ENCODE data around the gene LMAN2.

LMAN2 gene

GRCh38 chr5:177327539-177328522, 23.6 kb downstream of the LMAN2 start:
- Histone ChIP-seq H3K36me3 (ENCODE audit: control insufficient read depth in 2 of 2, insufficient read depth in 2 of 2, low read length in 2 of 2) (peaks cover 23 to 36% of the 10 kb centered on the region in 2 donors), H3K9ac (ENCODE audit: low read depth in 1 of 2, low read length in 2 of 2) (no peak overlapping the region), H3K27ac (ENCODE audit: low read depth in 2 of 2, low read length in 2 of 2) (no peak overlapping the region), H3K4me1 (ENCODE audit: control insufficient read depth in 2 of 2, insufficient read depth in 2 of 2, low read length in 2 of 2) (peaks cover 0 to 4% of the 10 kb centered on the region in 2 donors), H3K27me3 (ENCODE audit: control insufficient read depth in 2 of 2, insufficient read depth in 2 of 2, low read length in 2 of 2) (no peaks in the 10 kb centered on the region), H3K4me3 (ENCODE audit: low read length in 2 of 2) (no peak overlapping the region), H3K9me3 (ENCODE audit: control insufficient read depth in 2 of 2, low read length in 2 of 2) (no peaks in the 10 kb centered on the region)

GRCh38 chr5:177325868-177326381, 25.5 kb downstream of the LMAN2 start:
- no peaks in the 10 kb centered on the region for H3K9me3 ChIP-seq (ENCODE audit: control insufficient read depth in 2 of 2, low read length in 2 of 2)
- no peaks in the 10 kb centered on the region for H3K27me3 ChIP-seq (ENCODE audit: control insufficient read depth in 2 of 2, insufficient read depth in 2 of 2, low read length in 2 of 2)
- peaks cover 0 to 4% of the 10 kb centered on the region in 2 donors for H3K4me1 ChIP-seq (ENCODE audit: control insufficient read depth in 2 of 2, insufficient read depth in 2 of 2, low read length in 2 of 2)
- H3K4me3 ChIP-seq (ENCODE audit: low read length in 2 of 2): no peak overlapping the region
- no peak overlapping the region for H3K9ac ChIP-seq (ENCODE audit: low read depth in 1 of 2, low read length in 2 of 2)
- H3K27ac ChIP-seq (ENCODE audit: low read depth in 2 of 2, low read length in 2 of 2): no peak overlapping the region
- peaks cover 14 to 20% of the 10 kb centered on the region in 2 donors for H3K36me3 ChIP-seq (ENCODE audit: control insufficient read depth in 2 of 2, insufficient read depth in 2 of 2, low read length in 2 of 2)

GRCh38 chr5:177320879-177321278, 30.6 kb downstream of the LMAN2 start:
- no peaks in the 10 kb centered on the region for H3K27me3 ChIP-seq (ENCODE audit: control insufficient read depth in 2 of 2, insufficient read depth in 2 of 2, low read length in 2 of 2)
- no peak overlapping the region for H3K9ac ChIP-seq (ENCODE audit: low read depth in 1 of 2, low read length in 2 of 2)
- H3K4me3 ChIP-seq (ENCODE audit: low read length in 2 of 2): no peak overlapping the region
- H3K4me1 ChIP-seq (ENCODE audit: control insufficient read depth in 2 of 2, insufficient read depth in 2 of 2, low read length in 2 of 2): peaks cover 0 to 2% of the 10 kb centered on the region in 2 donors
- no peaks in the 10 kb centered on the region for H3K9me3 ChIP-seq (ENCODE audit: control insufficient read depth in 2 of 2, low read length in 2 of 2)
- peaks cover 6% of the 10 kb centered on the region in 2 donors for H3K36me3 ChIP-seq (ENCODE audit: control insufficient read depth in 2 of 2, insufficient read depth in 2 of 2, low read length in 2 of 2)
- no peak overlapping the region for H3K27ac ChIP-seq (ENCODE audit: low read depth in 2 of 2, low read length in 2 of 2)

GRCh38 chr5:177319913-177320588, 31.4 kb downstream of the LMAN2 start:
- Histone ChIP-seq H3K36me3 (ENCODE audit: control insufficient read depth in 2 of 2, insufficient read depth in 2 of 2, low read length in 2 of 2) (peaks cover 6% of the 10 kb centered on the region in 2 donors), H3K4me3 (ENCODE audit: low read length in 2 of 2) (no peak overlapping the region), H3K27me3 (ENCODE audit: control insufficient read depth in 2 of 2, insufficient read depth in 2 of 2, low read length in 2 of 2) (no peaks in the 10 kb centered on the region)

GRCh38 chr5:177317959-177318377, 33.5 kb downstream of the LMAN2 start:
- peaks cover 6% of the 10 kb centered on the region in 2 donors for H3K36me3 ChIP-seq (ENCODE audit: control insufficient read depth in 2 of 2, insufficient read depth in 2 of 2, low read length in 2 of 2)
- H3K27me3 ChIP-seq (ENCODE audit: control insufficient read depth in 2 of 2, insufficient read depth in 2 of 2, low read length in 2 of 2): no peaks in the 10 kb centered on the region
- peaks cover under 1% of the 10 kb centered on the region in 2 donors for H3K4me1 ChIP-seq (ENCODE audit: control insufficient read depth in 2 of 2, insufficient read depth in 2 of 2, low read length in 2 of 2)
- no peak overlapping the region for H3K4me3 ChIP-seq (ENCODE audit: low read length in 2 of 2)
- no peak overlapping the region for H3K9ac ChIP-seq (ENCODE audit: low read depth in 1 of 2, low read length in 2 of 2)
- no peaks in the 10 kb centered on the region for H3K9me3 ChIP-seq (ENCODE audit: control insufficient read depth in 2 of 2, low read length in 2 of 2)
- no peak overlapping the region for H3K27ac ChIP-seq (ENCODE audit: low read depth in 2 of 2, low read length in 2 of 2)

More at GRCh38 chr5:177319913-177320588, 31.4 kb downstream of the LMAN2 start:
- H3K27ac ChIP-seq (ENCODE audit: low read depth in 2 of 2, low read length in 2 of 2): no peak overlapping the region
- no peaks in the 10 kb centered on the region for H3K4me1 ChIP-seq (ENCODE audit: control insufficient read depth in 2 of 2, insufficient read depth in 2 of 2, low read length in 2 of 2)
- no peaks in the 10 kb centered on the region for H3K9me3 ChIP-seq (ENCODE audit: control insufficient read depth in 2 of 2, low read length in 2 of 2)
- H3K9ac ChIP-seq (ENCODE audit: low read depth in 1 of 2, low read length in 2 of 2): no peak overlapping the region

- no peaks in the 10 kb centered on the region for H3K27me3 ChIP-seq (ENCODE audit: control insufficient read depth in 2 of 2, insufficient read depth in 2 of 2, low read length in 2 of 2)
- no peak overlapping the region for H3K27ac ChIP-seq (ENCODE audit: low read depth in 2 of 2, low read length in 2 of 2)
- peaks cover 5 to 6% of the 10 kb centered on the region in 2 donors for H3K36me3 ChIP-seq (ENCODE audit: control insufficient read depth in 2 of 2, insufficient read depth in 2 of 2, low read length in 2 of 2)
- H3K4me1 ChIP-seq (ENCODE audit: control insufficient read depth in 2 of 2, insufficient read depth in 2 of 2, low read length in 2 of 2): peaks cover 11 to 13% of the 10 kb centered on the region in 2 donors
- H3K9ac ChIP-seq (ENCODE audit: low read depth in 1 of 2, low read length in 2 of 2): no peak overlapping the region
- H3K9me3 ChIP-seq (ENCODE audit: control insufficient read depth in 2 of 2, low read length in 2 of 2): no peaks in the 10 kb centered on the region
- no peak overlapping the region for H3K4me3 ChIP-seq (ENCODE audit: low read length in 2 of 2)
Measured at GRCh38 chr5:177316005-177316404, 35.5 kb downstream of the LMAN2 start.

GRCh38 chr5:177315411-177315810, 36.1 kb downstream of the LMAN2 start:
- Histone ChIP-seq H3K27me3 (ENCODE audit: control insufficient read depth in 2 of 2, insufficient read depth in 2 of 2, low read length in 2 of 2) (no peaks in the 10 kb centered on the region), H3K9ac (ENCODE audit: low read depth in 1 of 2, low read length in 2 of 2) (no peak overlapping the region), H3K4me1 (ENCODE audit: control insufficient read depth in 2 of 2, insufficient read depth in 2 of 2, low read length in 2 of 2) (peaks cover 13 to 17% of the 10 kb centered on the region in 2 donors), H3K9me3 (ENCODE audit: control insufficient read depth in 2 of 2, low read length in 2 of 2) (no peaks in the 10 kb centered on the region), H3K36me3 (ENCODE audit: control insufficient read depth in 2 of 2, insufficient read depth in 2 of 2, low read length in 2 of 2) (peaks cover 3 to 6% of the 10 kb centered on the region in 2 donors), H3K27ac (ENCODE audit: low read depth in 2 of 2, low read length in 2 of 2) (no peak overlapping the region), H3K4me3 (ENCODE audit: low read length in 2 of 2) (no peak overlapping the region)

GRCh38 chr5:177314376-177315342, 36.8 kb downstream of the LMAN2 start:
- Histone ChIP-seq H3K36me3 (ENCODE audit: control insufficient read depth in 2 of 2, insufficient read depth in 2 of 2, low read length in 2 of 2) (peaks cover 3% of the 10 kb centered on the region in 2 donors), H3K9ac (ENCODE audit: low read depth in 1 of 2, low read length in 2 of 2) (no peak overlapping the region), H3K4me1 (ENCODE audit: control insufficient read depth in 2 of 2, insufficient read depth in 2 of 2, low read length in 2 of 2) (peaks cover 13 to 22% of the 10 kb centered on the region in 2 donors), H3K4me3 (ENCODE audit: low read length in 2 of 2) (no peak overlapping the region), H3K27me3 (ENCODE audit: control insufficient read depth in 2 of 2, insufficient read depth in 2 of 2, low read length in 2 of 2) (no peaks in the 10 kb centered on the region), H3K9me3 (ENCODE audit: control insufficient read depth in 2 of 2, low read length in 2 of 2) (no peaks in the 10 kb centered on the region), H3K27ac (ENCODE audit: low read depth in 2 of 2, low read length in 2 of 2) (no peak overlapping the region)

GRCh38 chr5:177313561-177314259, 37.8 kb downstream of the LMAN2 start:
- Histone ChIP-seq H3K27ac (ENCODE audit: low read depth in 2 of 2, low read length in 2 of 2) (no peak overlapping the region), H3K27me3 (ENCODE audit: control insufficient read depth in 2 of 2, insufficient read depth in 2 of 2, low read length in 2 of 2) (no peaks in the 10 kb centered on the region), H3K9ac (ENCODE audit: low read depth in 1 of 2, low read length in 2 of 2) (no peak overlapping the region), H3K9me3 (ENCODE audit: control insufficient read depth in 2 of 2, low read length in 2 of 2) (no peaks in the 10 kb centered on the region), H3K36me3 (ENCODE audit: control insufficient read depth in 2 of 2, insufficient read depth in 2 of 2, low read length in 2 of 2) (peaks cover 3 to 7% of the 10 kb centered on the region in 2 donors), H3K4me1 (ENCODE audit: control insufficient read depth in 2 of 2, insufficient read depth in 2 of 2, low read length in 2 of 2) (peaks cover 13 to 29% of the 10 kb centered on the region in 2 donors), H3K4me3 (ENCODE audit: low read length in 2 of 2) (no peak overlapping the region)
